ENCODE measurements around the gene KRTAP5-3.
"Not testable (repeated sequence)": the region's sequence is repeated elsewhere in the genome, so short reads cannot be mapped to it uniquely, and the experiment has no call there.

KRTAP5-3 gene

DNA sequence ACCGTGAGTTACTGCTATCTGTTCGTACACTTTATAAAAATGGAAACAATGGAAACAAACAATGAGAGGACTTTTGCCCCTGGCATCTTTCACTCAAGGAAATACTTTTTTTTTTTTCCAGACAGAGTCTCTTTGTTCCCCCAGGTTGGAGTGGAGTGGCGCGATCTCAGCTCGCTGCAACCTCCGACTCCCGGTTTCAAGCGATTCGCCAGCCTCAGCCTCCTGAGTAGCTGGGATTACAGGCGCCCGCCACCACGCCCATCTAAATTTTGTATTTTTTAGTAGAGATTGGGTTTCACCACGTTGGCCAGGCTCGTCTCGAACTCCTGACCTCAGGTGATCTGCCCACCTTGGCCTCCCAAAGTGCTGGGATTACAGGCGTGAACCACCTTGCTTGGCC, 32.5 kb downstream of the KRTAP5-3 start:
- not testable (repeated sequence) for DNase-seq

DNA sequence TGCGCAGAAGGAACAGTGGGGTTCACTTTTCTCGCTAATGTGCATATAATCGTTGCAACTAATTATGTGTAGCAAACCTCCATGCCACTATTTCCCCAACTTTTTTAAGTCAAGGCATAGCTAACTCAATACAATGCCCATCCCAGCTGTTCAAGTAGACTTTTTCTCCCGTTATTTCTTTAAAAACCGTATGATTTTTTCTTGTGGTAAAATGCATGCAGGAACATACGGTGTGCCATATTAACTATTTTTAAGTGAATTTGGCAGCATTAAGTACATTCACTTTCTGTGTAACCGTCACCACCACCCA, 33.4 kb downstream of the KRTAP5-3 start:
- DNase-seq: no peak

DNA sequence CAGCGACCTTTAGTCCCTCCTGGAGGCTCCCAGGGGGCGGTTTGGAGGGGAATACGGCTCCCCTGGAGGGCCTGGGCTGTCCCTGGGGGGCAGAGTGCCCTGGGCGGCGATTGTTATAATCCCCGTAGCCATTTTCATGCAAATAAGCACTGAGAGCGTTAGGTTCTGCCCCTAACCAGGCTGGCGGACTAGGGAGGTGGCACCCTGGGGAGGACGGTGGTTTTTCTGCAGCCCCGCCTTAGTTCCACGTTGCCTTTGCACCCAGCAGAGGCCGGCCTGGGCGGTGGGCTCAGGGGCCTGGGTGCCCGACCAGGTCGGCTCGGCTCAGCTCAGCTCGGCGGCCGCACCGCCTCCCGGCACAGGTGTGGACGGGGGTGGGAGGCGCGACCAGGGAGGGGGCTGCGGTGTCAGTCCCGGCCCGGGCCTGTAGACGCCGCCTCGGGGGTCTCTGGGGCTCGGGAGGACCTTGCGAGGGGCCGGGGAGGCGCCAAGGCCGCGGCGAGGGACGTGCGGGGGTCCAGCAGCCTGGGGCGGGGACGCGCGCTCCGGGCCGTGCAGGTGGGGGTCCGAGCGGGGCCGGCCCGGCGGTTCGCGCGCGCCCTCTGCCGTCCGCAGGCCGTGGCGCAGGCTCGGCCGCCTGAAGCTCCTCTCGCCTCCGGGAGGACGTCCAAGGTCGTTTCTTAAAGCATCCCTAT, 33.9 kb downstream of the KRTAP5-3 start:
- DNase-seq: peak; percentile 41

DNA sequence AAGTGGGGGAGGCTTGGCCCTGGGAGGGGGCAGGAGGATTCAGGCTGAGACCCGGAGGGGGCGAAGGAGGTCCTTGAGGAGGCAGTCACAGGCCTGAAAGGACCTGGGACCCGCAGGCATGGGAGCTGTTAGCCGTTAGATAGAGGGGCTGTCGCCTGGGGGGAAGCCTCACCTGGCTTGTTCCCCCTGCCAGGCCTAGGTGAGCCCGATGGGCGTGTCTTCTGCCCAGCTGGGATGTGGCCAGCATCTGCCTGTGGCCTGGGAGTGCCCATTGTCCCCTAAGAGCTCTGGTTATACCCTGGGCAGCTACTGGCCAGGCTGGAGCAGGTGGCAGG, 34.4 kb downstream of the KRTAP5-3 start:
- no peak for DNase-seq

DNA sequence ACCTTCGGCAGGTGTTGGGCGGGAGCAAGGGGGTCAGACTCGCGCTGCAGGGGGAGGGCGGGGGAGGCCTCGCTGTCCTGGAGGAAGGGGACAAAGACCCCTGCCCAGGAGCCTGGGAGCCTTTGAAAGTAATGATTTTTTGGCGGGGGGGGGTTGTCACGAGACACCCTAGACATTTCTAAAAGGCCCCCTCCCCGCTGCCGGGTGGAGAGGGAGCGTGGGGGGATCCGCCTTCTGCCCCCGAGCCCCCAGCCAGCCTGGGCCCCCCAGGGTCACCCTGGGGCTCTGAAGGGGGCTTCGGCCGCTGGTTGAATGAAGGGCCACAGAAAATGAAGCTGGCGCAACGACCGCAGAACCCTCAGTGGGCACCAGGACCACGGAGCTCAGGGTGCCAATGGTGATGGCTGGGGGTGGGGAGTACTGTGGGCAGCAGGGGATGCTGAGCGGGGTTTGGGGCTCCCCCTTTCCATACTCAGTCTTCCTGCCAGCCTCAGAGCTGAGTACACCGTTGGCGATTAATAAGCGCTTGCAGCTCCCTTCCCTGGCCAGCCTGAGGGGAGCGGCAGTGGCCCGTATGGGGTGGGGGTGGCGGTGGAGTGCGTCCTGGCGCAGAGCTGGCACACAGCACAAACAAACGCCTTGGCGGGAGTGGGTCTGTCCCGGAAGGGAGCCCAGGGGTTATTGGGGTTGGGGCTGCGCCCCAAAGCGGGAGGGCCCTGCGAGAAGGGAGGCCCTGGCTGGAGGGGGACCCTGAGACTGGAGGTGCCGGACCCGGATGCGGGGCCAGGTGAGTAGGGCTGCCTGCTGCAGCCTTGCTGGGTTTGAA, 35.0 kb downstream of the KRTAP5-3 start:
- no peak for DNase-seq

DNA sequence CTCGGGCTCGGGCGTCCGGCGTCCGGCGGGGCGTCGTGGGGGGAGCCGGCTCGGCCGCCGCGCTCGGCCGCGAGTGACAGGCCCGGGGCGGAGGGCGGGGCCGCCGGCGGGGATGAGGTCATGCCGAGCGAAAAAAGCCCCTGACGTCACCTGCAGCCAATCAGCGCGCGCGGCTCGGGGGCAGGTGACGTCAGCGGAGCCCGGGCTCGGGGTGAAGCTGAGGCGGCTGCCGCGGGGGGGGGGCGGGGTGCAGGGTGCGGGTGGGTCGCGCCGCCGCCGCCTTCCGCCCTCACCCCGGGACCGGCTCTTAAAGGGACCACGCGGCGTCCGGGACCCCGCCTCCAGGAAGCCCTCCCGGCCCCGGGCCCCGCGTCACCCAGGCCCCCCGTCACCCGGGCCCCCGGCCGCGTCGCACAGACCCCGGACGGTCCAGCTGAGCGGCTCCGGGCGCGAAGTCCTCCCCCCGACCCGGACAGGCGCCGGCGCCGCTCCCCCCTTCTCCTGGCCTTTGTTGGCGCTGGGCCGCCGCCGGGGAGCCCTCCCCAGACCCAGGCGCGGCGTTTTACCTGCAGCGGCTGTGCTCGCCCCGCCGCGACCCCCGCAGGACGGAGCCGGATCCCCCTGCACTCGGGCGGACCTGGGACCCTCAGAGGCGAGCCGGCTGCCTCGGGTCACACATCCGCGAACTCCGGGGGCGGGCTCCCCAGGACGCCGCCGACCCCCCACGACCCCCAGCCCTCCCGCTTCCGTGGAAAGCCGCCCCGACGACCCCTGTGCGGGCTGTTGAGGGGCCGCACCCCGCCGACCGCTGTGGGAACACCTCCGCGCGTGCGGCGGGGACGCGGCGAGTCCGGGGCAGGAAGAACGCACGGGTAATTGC, 35.8 kb downstream of the KRTAP5-3 start, which contains the start of gene DUSP8:
DUSP8 (minus strand) TSS at position 75 of the 880 bp plus-strand sequence. CDS start 6,445 bp downstream, outside the sequence.
- DNase-seq: peak; percentile 96

DNA sequence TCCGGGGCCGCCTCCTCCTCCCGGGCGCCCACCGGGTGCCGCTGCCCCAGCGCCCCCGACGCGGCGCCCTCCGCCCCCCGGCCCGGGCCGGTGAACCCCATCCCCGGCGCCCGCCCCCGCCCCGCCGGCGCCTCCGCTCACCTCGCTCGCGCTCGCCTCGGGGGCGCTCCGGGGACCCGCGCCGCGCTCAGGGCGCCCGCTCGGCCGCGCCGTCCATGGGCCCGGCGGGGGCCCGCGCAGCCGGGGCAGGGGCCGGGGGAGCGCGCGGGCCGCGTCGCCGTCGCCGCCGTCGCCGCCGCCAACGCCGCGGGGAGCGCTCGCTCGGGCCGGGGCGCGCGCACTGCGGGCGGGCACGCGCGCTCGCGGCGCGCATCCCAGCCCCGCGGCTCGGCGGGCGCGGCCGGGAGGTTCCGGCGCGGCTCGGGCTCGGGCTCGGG, 36.5 kb downstream of the KRTAP5-3 start:
- DNase-seq: no peak

DNA sequence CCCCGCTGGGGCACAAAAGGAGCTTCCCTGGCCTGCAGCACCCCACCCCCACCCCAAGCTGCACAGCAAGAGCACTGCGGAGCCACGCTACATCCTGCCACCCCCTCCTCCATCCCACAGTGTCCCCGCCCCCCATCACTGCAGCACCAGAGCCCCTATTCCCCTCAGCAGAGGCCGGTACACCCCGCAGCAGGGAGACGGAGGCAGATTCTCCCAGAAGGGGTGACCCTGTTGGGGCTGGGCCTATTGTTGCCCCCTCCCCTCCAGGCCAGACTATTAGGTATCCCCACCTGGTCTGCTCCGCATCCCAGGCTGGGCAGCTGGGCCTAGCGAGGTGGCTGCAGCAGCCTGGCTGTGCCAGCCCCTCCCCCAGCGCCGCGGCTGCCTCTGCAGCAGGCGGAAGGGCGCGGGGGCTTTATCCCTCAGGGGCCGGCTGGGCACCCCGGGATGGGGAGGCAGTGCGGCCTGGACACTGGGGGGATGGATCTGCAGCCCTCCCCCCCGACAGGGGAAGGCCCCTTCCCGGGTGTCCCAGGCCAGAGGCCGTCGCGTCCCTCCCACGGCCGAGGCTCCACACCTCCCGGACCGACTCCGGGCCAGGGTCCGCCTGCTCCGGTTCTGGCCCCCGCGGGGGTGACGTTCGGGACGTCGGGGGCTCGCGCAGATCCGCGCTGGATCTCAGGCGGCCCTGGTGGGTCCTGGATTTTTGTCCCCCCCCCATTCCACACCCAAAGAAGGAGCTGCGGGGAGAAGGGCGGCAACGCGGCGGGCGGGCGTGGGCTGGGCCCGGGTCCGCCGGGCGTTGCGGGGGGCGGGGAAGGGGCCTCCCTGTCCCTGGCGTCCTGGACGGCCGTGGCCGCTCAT, 37.1 kb downstream of the KRTAP5-3 start:
- DNase-seq: no peak

DNA sequence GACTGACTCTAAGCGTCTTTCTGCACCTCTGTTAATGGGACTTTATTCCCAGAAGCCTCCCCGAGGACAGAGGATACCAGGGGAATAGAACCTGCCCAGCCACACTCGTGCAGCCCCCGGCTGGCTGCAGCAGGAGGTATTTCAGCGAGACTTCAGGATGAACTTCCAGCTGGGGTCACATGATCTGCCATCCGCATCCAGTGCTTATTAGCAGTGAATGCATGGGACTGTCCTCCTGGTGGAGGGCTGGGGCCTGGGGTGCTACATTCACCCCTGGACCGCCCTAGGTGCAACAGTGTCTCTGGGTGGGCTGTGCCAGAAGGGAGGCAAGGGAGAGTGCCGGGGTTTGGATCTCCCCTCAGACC, 37.8 kb downstream of the KRTAP5-3 start:
- DNase-seq: no peak

DNA sequence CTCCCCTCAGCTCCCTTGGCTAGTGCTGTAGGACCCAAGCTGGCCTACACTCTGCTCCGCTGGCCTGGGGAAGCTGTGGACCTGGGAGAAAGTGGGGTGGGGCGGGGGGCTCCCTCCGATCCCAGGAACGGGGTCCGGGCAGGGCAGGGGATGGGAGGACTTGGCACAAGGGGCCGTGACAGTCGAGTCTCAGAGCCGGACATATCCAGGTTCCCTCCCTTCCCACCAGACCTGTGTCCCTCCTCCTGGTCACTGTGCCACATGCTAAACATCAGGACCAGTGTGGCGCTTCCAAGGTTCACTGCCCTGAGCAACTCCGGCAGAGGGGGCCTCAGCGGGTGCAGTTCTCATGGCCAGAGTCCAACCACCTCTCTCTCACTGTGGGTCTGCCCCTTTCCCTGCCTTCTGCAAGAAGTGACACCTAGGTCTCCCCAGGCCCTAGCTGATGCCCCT, 38.2 kb downstream of the KRTAP5-3 start:
- no peak for DNase-seq

DNA sequence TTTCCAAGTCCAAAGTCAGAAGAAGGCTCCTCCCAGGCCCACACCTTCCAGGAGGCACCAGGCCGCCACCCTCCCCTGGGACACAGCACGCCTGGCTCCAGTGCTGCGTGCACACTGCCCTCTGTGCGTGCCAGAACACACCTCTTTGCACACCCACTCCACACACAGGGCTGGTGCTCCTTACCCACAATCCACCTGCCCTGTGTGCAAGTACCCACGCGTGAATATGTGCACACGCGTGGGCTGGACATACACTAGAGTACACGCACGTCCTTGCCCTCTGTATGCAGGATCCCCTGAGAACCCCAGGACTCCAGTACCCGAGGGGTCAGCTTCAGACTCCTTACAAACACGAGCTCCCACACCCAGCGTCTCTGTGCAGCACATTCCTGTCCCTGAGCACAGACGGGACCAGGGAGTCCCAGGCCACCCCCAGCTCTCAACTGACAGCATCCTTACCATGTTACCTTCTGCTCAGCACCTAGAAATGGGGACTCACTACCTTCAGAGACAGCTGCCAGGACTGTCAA, 38.9 kb downstream of the KRTAP5-3 start:
- no peak for DNase-seq

DNA sequence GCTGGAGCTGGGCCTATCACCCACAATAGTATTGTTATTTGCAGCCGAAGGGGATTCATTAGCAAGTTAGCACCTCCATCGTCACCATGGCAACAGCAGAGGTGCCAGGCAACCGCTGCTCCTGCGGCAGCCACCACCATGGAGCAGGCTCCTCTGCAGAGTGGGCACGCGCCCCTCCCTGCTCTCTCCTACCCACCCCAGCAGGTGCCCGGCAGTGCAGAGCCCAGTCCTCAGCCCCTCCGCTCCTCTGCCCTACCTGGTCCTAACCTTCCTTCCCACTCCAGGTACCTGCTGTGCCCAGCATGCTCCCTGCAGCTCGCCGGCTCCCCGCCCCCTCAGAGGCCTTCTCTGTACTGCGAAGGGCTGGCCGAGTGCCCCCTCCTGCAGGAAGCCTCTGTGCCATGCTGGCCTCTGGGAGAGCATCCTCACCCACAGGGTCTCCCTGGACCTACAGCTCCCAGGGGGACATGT, 39.8 kb downstream of the KRTAP5-3 start:
- DNase-seq: peak; percentile 73

DNA sequence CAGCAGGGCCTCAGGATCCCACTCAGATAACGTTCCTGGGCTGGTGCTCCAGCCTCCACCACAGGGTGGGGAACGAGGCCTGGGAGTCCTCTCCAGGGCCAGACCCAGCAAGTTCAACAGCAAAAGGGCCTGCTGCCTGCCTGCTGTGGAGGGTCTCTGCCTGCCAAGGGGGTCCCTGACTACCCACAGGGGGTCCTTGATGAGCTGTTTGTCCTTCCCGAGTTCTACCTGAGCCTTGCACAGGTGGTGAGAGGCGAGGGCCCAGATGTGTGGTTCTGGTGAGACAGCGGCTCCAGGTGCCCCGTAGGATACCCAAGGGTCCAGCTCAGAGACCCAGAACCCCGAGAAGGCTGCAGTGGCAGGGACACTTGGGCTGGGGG, 40.6 kb downstream of the KRTAP5-3 start:
- DNase-seq: no peak

DNA sequence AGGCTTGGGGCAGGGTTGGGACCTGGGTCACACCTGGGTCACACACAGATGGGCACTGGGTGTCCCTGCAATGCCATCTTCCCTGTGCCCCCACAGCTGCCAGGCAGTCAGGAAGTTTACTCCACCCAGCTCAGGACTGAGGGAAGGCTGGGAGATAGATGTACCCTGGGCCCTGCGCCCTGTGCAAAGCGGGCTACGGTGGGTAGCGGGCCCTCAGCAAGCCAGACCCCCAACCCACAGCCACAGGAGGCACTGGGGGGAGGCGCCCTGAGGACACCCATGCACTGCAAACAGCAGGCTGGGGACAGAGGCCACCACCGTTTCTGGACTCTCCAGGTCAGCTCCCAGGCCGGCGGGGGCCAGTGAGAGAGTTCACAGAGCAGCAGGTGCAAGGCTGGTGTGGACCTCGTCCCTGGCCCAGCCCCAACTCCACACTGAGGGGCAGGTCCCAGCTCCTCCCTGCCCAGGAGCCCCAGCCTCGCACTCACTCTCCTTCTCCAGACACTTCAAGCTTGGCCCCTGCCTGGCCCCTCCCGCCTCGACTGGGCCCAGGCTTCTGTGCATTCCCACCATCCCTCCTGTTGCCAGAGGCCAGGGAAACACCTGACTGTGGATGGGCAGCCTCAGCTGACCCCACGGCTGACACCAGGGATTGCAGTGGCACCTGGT, 41.1 kb downstream of the KRTAP5-3 start:
- DNase-seq: no peak

DNA sequence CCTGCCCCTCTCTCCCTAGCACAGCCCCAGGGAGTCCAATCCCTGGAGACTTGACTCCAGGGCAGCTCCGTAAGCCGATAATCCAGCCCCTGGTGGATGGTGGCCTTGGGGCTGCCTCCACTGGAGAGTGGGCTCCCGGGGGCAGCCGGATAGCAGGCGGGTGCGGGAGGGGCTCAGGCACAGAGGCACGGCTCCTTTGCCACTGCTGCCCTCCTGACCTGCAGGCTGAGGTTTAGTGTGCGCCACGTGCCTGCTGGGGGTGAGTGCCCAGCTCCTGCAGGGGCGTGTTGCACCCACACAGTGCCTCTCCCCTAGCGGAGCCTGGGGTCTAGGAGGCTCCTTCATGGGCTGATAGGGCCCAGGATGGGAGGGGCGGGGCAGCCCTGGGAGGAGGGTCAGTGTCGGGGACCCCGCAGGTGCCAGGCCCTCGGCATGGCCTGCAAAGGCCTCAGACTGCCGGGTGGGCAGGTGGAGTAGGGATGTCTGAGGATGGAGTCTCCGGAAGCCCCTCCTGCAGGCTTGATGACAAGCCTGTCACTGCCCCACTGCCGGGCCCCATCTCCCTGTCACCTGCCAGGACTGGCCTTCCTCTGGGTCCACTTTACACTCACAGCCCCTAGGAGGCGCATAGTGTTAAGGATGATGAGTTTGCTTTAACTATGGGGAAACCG, 41.7 kb downstream of the KRTAP5-3 start:
- DNase-seq: no peak

DNA sequence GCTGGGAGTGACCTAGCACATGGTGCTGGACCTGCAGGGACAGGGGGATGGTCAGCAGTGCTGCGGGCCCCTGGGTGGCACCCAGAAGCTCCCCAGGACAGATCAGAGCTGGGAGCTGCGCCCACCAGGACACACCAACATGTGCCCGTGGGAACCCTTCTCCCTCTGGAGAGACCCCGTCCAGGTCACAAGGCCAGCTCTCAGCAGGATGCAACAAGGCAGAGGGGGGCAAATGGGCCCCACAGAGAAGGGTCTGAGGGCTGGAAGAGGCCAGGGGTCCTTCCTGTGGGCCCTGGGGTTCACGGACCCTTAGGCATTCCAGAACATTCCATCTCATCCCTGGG, 42.4 kb downstream of the KRTAP5-3 start:
- no peak for DNase-seq

DNA sequence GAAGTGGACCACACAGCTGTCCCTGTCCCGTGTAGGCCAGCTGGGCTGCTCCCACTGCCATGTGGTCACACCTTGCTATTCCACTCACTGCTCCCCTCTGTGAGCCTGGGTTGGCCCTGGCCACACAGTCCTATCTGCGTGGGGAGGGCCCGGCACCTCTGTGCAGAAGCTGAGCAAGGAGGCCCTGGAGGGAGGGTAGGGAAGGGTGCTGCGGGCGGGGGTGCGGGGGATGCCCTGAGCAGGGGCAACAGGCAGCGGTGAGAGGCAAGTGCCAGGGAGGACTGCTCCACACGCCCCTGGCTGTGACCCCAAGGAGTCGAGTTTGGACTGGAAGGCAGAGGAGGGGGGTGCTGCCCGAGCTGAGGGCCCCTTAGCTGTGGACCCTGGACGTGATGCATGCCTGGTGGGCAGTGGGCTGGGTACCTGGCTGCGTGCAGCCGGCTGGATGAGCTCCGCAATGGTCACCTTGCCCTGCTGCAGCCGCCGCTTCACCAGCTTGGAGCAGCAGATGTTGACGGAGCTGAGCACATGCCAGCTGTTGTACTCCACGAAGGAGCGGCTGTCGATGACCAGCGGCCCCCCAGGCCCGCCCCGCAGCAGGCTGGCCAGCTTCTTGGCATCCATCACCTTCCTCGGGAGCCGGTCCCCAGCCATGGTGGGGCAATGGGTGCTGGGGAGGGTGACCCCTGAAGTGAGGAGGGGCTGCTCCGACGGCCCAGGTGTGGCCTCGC, 42.9 kb downstream of the KRTAP5-3 start:
- no peak for DNase-seq

DNA sequence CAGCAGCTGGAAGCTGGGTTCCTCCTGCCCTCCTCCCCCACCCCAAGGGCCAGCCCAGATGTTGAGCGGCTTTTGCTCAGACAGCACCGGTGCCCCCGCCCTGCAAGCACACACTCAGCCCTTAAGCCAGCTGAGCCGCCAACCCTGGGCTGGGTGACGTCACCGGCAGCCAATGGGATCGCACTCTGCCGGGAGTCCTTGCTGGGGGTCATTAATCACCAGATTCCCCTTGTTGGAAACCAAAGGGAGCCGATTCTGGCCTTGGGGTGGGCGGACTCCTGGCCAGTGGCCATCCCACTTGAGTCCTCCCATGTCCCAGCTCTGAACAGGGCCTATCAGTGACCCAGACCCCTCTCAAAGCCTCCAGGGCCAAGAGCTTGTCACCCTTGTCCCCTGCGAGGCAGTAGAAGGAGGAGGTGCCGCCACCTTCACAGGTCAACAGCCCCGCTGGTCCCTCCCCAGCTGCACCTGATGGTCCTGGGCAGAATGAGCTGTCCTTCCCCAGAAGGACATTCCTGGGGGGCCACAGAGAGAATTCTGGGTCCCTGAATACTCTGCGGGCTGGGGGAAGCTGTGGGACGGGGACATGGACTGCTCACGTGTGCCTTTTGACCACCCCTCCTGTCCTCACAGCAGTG, 43.6 kb downstream of the KRTAP5-3 start:
- peak; percentile 32 for DNase-seq

DNA sequence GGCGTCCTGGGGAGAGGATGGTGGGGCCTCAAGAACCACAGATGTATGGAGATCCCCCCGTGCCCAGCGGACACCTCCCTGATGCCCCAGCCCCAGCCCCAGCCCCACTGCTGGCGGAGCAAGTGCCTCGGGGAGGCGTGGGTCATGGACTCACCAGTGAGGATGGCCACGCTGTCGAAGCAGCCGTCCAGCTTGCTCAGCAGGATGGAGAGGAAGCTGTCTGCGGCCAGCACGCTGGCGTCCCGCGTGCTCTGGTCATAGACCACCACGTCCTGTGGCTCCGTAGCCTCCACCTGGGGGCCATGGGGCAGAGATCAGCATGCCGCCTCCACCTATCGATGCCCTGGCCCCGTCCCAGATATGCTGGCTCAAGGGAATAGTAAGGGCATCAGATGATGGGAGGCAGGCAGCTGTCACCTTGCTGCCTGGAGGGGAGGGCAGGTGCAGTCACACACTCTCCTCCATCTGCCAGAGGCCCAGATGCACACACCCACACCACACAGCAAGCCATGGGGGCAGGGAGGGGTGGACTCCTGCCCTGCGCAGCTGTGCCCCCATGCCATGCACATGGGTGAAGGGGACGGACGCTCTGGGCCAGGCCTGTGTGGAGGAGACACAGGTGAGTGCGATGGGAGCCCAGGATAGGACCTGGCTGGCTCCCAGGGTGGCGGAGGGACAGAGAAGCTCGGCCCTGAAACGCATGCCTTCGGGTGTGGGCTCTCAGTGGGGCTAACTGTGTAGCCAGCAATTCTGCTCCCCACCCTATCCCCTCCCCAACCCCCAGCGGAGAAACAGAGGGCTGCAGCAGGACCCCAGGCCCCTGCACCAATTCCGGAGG, 44.3 kb downstream of the KRTAP5-3 start:
- DNase-seq: no peak

Data from activated gamma-delta T cell (primary cell).